ENCODE results near the gene FRMD3.

GRCh38 chr9:83474631-83475030 is 63.6 kb downstream of the FRMD3 start:
- no peak for TF ChIP-seq CTCF (IDR thresholded peaks at IDR 0.05)
- TF ChIP-seq POLR2A (IDR thresholded peaks at IDR 0.05): no peak

Measured in thyroid gland (tissue), 4 donors.